ENCODE measurements around the gene ELL.

GRCh38 chr19:18487576-18488402, 34.1 kb downstream of the ELL start:
- TF ChIP-seq POLR2AphosphoS5 (IDR thresholded peaks at IDR 0.05; ENCODE audit: borderline replicate concordance, low read depth, low read length): no peak
- no peak for TF ChIP-seq EZH2 (IDR thresholded peaks at IDR 0.05)

All from SK-N-MC (cell line).